A549 (cell line): ENCODE results near the gene FERMT1.
"Not testable (repeated sequence)": the region's sequence is repeated elsewhere in the genome, so short reads cannot be mapped to it uniquely, and the experiment has no call there.

ENCODE experiments used
- CEBPB ChIP-seq, 2 experiments: fragments of >200 bp in 1 of 2; sonication (Bioruptor Twin) in 1 of 2; formaldehyde crosslinking in 1 of 2; IDR thresholded peaks; 2 replicates each; pipeline ENCODE4 v1.6.1; 2012 to 2016
- CHD2 ChIP-seq: fragments of 150-350 bp; IDR thresholded peaks from 2 replicates; pipeline ENCODE4 v1.6.1; 2014; ENCODE audit warnings: low read length; ENCODE audit not compliant: partially characterized antibody
- EHMT2 ChIP-seq: fragments of 200-600 bp; sonication (generic); IDR thresholded peaks from 2 replicates; pipeline ENCODE4 v1.6.1; 2016; ENCODE audit warnings: antibody characterized with exemption, low read depth, mild to moderate bottlenecking, moderate library complexity
- ELK1 ChIP-seq: fragments of 150-350 bp; IDR thresholded peaks from 2 replicates; pipeline ENCODE4 v1.6.1; 2014; ENCODE audit warnings: low read depth, mild to moderate bottlenecking, low read length
- EP300 ChIP-seq, 2 experiments: fragments of >200 bp; sonication (Bioruptor Twin); formaldehyde crosslinking; IDR thresholded peaks; 2 replicates in 1 of 2; 3 replicates in 1 of 2; pipeline ENCODE4 v1.6.1; 2016 to 2017
- ESRRA ChIP-seq: fragments of 150-350 bp; IDR thresholded peaks from 2 replicates; pipeline ENCODE4 v1.6.1; 2014; ENCODE audit warnings: mild to moderate bottlenecking, low read length, borderline replicate concordance
- MAX ChIP-seq: IDR thresholded peaks from 2 replicates; pipeline ENCODE4 v1.6.1; 2012
- POLR2A ChIP-seq: IDR thresholded peaks from 2 replicates; pipeline ENCODE4 v1.6.1; 2012; ENCODE audit warnings: mild to moderate bottlenecking, low read length
- POLR2AphosphoS2 ChIP-seq: conservative IDR thresholded peaks from 2 replicates; pipeline ENCODE4 v1.6.1; 2012; ENCODE audit warnings: low read length, improper control_type of control experiment, inconsistent platforms
- RFX5 ChIP-seq: fragments of 450-650 bp; IDR thresholded peaks from 2 replicates; pipeline ENCODE4 v1.7.1; 2014; ENCODE audit warnings: antibody characterized with exemption, mild to moderate bottlenecking, moderate library complexity
- RNF2 ChIP-seq: fragments of 200-600 bp; sonication (generic); IDR thresholded peaks from 2 replicates; pipeline ENCODE4 v1.6.1; 2016; ENCODE audit warnings: low read depth, mild to moderate bottlenecking, antibody characterized with exemption, moderate library complexity, borderline replicate concordance
- USF2 ChIP-seq: fragments of 450-650 bp; IDR thresholded peaks from 2 replicates; pipeline ENCODE4 v1.6.1; 2014; ENCODE audit warnings: antibody characterized with exemption
- TF ChIP-seq, protein P1 (sequence below): fragments of >200 bp; sonication (Bioruptor Twin); formaldehyde crosslinking; IDR thresholded peaks from 3 replicates; pipeline ENCODE4 v1.5.1; 2016

DNA sequence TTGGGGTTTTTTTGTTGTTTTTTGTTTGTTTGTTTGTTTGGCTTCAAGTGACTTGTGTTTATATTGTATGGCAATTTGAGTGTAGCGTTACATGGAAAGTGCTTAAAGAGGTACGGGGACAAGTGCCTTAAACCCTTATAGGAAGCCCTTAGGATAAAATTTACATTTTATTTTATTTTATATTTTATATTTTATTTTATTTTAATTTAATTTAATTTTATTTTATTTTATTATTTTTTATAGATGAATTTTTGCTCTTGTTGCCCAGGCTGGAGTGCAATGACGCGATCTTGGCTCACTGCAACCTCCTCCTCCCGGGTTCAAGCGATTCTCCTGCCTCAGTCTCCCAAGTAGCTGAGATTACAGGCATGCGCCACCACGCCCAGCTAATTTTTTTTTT lies 89.9 kb downstream of the FERMT1 start:
- TF ChIP-seq, protein P1, sequence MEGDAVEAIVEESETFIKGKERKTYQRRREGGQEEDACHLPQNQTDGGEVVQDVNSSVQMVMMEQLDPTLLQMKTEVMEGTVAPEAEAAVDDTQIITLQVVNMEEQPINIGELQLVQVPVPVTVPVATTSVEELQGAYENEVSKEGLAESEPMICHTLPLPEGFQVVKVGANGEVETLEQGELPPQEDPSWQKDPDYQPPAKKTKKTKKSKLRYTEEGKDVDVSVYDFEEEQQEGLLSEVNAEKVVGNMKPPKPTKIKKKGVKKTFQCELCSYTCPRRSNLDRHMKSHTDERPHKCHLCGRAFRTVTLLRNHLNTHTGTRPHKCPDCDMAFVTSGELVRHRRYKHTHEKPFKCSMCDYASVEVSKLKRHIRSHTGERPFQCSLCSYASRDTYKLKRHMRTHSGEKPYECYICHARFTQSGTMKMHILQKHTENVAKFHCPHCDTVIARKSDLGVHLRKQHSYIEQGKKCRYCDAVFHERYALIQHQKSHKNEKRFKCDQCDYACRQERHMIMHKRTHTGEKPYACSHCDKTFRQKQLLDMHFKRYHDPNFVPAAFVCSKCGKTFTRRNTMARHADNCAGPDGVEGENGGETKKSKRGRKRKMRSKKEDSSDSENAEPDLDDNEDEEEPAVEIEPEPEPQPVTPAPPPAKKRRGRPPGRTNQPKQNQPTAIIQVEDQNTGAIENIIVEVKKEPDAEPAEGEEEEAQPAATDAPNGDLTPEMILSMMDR = not testable (repeated sequence)
- TF ChIP-seq EHMT2; ESRRA; USF2; RNF2; ELK1; POLR2A; CEBPB (IDR thresholded peaks at IDR 0.05); CHD2; POLR2AphosphoS2; MAX; EP300 (IDR thresholded peaks at IDR 0.05); RFX5: not testable (repeated sequence)
